Stimulated activated CD4-positive, alpha-beta T cell treated with anti-CD3 and anti-CD28 coated beads, TNF-alpha, amount 100 ng/mL, for 1 hour (primary cell): ENCODE data around the gene SCUBE3.

Source experiments
- DNase-seq, 3 donors: peaks; one replicate each; pipeline ENCODE4 v3.0.0-alpha.2; 2020; ENCODE audit warnings: low read depth in 3 of 3, low spot score in 1 of 3

Gene SCUBE3

GRCh38 chr6:35181308-35181932 lies 32.3 kb upstream of the SCUBE3 start:
- no peak for DNase-seq

GRCh38 chr6:35181933-35182612 lies 31.7 kb upstream of the SCUBE3 start:
- no peak for DNase-seq

GRCh38 chr6:35183281-35183680 lies 30.5 kb upstream of the SCUBE3 start:
- no peak for DNase-seq

GRCh38 chr6:35183935-35184334 lies 29.8 kb upstream of the SCUBE3 start:
- DNase-seq = no peak

- no peak for DNase-seq
Observed at GRCh38 chr6:35184580-35185301, 29.0 kb upstream of the SCUBE3 start.

GRCh38 chr6:35185302-35185681 lies 28.5 kb upstream of the SCUBE3 start:
- no peak for DNase-seq

GRCh38 chr6:35185971-35186370 lies 27.8 kb upstream of the SCUBE3 start:
- no peak for DNase-seq

GRCh38 chr6:35186571-35186970 lies 27.2 kb upstream of the SCUBE3 start:
- no peak for DNase-seq

GRCh38 chr6:35188886-35189285 lies 24.9 kb upstream of the SCUBE3 start:
- no peak for DNase-seq

GRCh38 chr6:35190306-35190705 lies 23.4 kb upstream of the SCUBE3 start:
- no peak for DNase-seq

- DNase-seq = no peak
Observed at GRCh38 chr6:35191889-35192288, 21.9 kb upstream of the SCUBE3 start.

GRCh38 chr6:35192301-35192860 lies 21.4 kb upstream of the SCUBE3 start:
- no peak for DNase-seq

- no peak for DNase-seq
Observed at GRCh38 chr6:35194390-35194789, 19.4 kb upstream of the SCUBE3 start.

- DNase-seq = no peak
Observed at GRCh38 chr6:35195120-35195780, 18.5 kb upstream of the SCUBE3 start.

GRCh38 chr6:35197196-35197595 lies 16.6 kb upstream of the SCUBE3 start:
- no peak for DNase-seq

- no peak for DNase-seq
Observed at GRCh38 chr6:35199866-35200265, 13.9 kb upstream of the SCUBE3 start.

- DNase-seq = no peak
Observed at GRCh38 chr6:35202066-35202546, 11.7 kb upstream of the SCUBE3 start.

GRCh38 chr6:35203152-35203670 lies 10.5 kb upstream of the SCUBE3 start:
- DNase-seq = no peak

GRCh38 chr6:35203680-35204079 lies 10.1 kb upstream of the SCUBE3 start:
- DNase-seq = no peak

GRCh38 chr6:35206346-35206745 lies 7.4 kb upstream of the SCUBE3 start:
- no peak for DNase-seq

GRCh38 chr6:35208419-35208818 lies 5.3 kb upstream of the SCUBE3 start:
- no peak for DNase-seq
